Measurements from ENCODE around the gene GRK2.

DNA sequence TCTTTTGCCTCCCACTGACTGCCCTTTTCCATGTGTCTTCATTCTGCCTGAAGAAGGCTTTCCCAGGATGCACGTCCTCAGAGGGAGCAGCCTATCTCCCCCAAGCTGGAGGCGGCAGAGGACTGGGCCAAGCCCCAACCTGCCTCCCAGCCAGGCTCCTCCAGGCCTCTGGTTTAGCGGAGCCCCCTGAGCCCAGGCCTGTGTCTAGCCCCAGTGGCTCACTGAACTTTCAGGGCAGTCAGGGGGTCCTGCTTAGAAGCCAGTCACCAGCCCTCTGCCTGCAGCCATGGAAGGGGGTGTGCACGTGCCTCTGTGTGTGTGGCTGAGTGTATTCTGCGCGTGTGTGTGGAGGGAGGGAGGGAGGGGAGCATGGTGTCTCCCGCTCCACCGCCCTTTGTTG, 10.4 kb upstream of the GRK2 start:
- TF ChIP-seq, protein P1, sequence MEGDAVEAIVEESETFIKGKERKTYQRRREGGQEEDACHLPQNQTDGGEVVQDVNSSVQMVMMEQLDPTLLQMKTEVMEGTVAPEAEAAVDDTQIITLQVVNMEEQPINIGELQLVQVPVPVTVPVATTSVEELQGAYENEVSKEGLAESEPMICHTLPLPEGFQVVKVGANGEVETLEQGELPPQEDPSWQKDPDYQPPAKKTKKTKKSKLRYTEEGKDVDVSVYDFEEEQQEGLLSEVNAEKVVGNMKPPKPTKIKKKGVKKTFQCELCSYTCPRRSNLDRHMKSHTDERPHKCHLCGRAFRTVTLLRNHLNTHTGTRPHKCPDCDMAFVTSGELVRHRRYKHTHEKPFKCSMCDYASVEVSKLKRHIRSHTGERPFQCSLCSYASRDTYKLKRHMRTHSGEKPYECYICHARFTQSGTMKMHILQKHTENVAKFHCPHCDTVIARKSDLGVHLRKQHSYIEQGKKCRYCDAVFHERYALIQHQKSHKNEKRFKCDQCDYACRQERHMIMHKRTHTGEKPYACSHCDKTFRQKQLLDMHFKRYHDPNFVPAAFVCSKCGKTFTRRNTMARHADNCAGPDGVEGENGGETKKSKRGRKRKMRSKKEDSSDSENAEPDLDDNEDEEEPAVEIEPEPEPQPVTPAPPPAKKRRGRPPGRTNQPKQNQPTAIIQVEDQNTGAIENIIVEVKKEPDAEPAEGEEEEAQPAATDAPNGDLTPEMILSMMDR (IDR thresholded peaks at IDR 0.05), result no peak
- TF ChIP-seq POLR2A (IDR thresholded peaks at IDR 0.05), result no peak
- TF ChIP-seq EP300 (IDR thresholded peaks at IDR 0.05), result no peak
